ENCODE measurements around the gene PMM1.
"Not testable (repeated sequence)": the region's sequence is repeated elsewhere in the genome, so short reads cannot be mapped to it uniquely, and the experiment has no call there.

The PMM1 gene

GRCh38 chr22:41564563-41564962, 25.1 kb downstream of the PMM1 start:
- no peak for DNase-seq

DNA sequence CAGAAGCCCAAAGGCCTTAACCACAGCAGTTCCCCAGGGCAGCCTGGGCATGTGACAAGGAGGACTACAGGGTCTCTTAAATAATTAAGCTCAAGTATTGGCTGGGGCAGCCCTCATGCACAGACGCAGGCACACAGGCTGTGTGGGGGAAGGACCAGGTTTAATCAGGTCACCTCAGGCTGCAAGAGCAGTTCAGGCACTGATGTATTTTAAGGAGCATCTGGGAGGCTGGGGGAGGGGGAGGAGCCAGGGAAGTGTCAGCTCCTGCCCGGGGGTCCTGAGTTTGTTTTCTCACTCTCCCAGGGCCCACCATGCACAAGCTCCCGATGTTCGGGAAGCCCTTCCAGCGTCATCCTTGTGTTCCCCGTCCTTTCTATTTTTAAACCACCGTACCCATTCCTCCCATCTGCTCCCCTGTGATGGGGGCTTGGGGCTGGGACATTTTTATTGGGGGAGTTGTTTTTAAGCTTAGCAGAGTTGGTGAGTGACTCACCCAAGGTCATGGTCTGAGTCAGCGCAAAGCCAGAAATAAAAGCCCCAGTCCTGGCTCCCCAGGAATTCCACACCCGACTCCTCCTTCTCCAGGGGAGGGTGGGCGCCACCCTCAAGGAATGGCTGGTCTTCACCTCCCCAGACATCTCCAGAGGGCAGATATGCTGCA, 26.5 kb downstream of the PMM1 start:
- peak in 1 of 51 donors; percentile 20 for DNase-seq

DNA sequence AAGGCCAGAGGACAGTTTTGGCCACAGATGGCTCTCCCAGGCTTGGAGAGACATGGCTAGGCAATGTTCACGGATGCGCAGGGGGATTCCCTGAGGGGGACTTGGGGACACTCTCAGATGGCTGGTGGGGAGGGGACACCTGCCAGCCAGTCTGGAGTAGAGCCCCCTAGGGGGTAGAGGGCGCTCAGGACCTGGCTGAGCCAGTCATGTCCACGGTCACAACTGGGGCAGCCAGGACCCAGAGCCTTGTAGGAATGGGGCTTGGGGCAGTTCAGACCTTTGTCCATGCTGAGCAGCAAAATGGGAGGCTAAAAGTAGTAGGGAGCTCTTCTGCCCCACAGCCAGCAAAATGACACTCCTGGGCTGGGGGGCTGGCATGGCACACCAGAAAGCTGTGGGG, 27.2 kb downstream of the PMM1 start:
- DNase-seq: no peak

- DNase-seq: no peak
Measured at GRCh38 chr22:41561788-41562187, 27.9 kb downstream of the PMM1 start.

DNA sequence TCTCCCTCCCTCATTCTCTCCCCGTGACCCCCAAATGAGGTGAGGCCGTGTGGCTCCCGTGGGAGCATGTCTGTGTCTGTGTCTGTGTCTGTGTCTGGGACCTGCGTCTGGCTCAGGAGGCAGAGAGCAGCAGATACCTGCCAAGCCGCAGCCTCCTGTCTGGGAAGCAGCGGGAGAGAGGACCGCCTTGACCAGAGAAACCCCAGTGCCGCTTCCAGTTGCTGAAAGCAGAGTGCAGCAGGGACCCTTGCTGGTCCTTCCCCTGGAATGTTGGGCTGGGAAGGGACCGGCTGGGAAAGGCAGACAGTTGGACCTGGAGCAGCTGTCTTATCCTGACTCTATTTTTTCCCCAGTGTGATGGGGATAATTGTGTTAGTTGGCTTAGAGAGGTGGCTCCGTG, 28.3 kb downstream of the PMM1 start:
- DNase-seq: peak in 1 of 51 donors; percentile 55

DNA sequence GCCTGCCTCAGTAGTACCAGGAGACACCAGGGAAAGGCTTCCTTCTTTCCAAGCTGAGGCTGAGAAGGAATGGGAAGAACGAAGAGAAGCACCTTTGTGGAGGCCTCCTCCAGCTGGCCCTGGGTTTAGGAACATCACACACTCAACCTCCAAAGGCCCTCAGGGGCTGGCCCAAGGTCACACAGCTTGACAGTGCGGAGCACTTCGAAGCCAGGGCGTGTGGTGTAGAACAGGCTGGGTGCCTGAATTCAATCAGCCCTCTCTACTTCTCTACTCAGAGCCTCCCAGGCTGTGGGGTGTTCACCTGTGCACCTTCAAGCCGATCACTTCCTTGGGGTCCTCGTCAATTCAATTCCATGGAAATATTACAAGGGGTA, 29.6 kb downstream of the PMM1 start:
- DNase-seq: no peak

GRCh38 chr22:41558241-41558630, 31.4 kb downstream of the PMM1 start:
- DNase-seq: not testable (repeated sequence)

DNA sequence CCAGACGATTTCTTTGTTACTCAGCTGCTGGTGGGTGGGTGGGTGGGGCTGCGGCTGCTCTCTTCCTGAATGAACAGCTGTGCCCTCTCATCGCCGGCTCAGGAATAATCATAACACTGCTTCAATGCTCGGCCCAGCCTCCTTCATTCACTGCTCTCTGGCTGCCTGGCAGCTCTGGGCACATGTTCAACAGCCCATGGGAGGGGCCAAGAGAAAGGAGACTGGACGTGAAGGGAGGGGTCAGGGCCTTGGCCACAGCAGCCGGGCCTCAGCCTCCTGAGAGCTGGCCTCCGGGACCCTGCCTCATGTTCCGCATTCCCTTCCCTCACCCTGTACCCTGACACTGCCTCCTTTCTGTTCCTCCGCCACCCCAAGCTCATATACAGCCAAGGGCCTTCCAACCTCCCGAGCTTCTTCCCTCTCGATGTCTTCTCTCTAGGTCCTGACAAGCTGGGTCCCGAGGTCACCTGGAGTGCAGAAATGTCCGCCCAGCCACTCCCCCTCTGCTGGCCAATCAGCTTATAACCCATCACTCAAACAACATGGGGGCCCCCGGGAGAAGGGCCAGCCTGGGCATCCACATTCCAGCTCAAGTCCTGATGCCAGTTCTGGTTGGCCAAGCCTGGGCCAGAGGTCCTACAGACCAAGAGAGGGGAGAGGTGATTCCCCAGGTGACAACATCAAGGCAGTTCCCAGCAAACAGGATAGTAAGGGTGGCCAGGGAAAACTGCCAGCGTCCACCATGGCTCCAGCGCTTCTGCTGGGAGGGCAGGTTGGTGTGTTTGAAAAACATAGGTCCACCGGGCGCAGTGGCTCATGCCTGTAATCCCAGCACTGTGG, 32.0 kb downstream of the PMM1 start:
- DNase-seq: peak in 38 of 51 donors; percentile 28 to 84 (median 66)

- no peak for DNase-seq
Measured at GRCh38 chr22:41556561-41556960, 33.1 kb downstream of the PMM1 start.

GRCh38 chr22:41555325-41555982, 34.2 kb downstream of the PMM1 start:
- peak in 7 of 51 donors; percentile 24 to 57 (median 32) for DNase-seq

DNA sequence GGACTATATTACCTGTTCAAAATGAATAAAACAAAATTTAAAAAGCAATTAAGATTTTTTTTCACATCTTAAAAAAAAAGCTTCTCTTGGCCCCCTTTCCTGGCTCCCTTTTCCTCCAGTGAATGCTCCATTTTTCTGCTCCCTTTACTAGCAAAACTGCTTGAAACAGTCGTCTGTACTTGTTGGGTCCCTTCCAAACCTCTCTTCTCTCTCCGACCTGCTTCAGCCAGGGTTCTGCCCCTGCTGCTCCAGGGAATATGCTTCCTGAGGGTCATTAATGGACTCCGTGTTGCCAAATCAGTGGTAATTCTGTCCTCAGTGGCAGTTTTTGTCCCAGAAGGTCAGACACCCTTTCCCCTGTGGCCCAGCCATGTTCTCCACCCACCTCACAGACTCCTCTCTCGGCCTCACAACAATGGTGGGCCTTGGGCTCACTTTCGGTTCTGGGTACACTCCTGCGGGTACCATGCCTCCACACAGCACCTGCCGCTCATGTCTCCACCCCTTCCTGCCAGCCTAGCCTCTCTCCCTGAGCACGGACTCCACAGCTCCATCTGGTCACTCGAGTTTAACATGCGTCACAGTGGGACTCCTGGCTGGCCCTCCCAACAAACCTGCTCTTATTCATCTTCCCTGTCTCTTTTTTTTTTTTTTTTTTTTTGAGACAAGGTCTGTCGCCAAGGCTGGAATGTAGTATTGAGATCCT, 37.6 kb downstream of the PMM1 start:
- DNase-seq: peak in 1 of 51 donors; percentile 23

GRCh38 chr22:41550952-41551491, 38.6 kb downstream of the PMM1 start:
- no peak for DNase-seq

DNA sequence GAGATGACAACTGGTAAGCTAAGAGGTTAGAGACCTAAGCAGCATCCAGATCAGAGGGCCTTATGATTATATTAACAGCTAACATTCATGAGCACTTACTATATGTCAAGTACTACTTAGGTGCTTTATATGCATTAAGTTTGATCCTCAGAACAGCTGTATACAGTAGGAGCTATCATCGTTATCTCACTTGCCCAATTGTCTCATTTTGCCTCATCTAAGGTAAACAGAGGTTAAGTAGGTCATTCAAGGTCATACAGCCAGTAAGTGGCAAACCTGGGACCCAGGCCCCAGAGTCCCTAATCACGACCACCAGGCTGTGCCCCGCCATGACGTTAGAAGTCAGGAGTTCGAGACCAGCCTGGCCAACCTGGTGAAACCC, 40.8 kb downstream of the PMM1 start:
- DNase-seq: no peak

DNA sequence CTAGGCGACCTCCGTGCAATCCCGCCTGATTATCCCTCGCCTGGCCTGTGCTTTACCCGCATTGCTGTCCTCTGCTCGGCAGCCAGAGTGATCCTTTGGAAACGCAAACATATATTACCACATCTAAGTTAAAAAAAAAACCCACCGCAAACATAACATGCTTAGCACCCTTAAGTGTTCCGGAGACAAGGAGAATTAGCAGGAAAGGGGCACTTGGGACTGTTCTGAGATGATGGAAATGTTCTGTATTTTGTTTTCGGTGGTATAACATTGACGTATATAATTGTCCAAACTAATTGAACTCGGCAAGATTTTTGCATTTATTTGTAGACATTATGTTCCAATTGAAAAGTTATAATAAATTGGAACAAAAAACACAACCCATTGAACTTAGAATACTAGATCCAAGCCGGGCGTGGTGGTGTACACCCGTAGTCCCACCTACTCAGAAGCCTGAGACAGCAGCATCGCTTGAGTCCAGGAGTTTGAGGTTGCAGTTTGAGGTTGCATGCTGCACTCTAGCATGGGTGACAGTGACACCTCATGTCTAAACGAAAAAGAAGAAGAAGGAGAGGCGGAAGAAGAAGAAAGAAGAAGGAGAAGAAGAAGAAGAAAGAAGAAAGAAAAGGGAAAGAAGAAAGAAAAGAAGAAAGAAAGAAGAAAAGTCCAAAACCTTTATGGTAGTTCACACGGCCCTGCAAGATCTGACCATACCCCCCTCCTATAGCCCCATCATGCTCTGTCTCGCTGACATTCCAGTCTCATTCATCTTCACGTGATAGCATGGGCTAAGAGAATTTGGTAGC, 44.8 kb downstream of the PMM1 start:
- no peak for DNase-seq

- peak; percentile 71 to 99 (median 95) for DNase-seq
Measured at GRCh38 chr22:41543854-41544670, 45.6 kb downstream of the PMM1 start, which contains the start of gene POLR3H. Gene POLR3H (minus strand): TSS chr22:41544470. CDS start chr22:41544101, 369 bp downstream.

DNA sequence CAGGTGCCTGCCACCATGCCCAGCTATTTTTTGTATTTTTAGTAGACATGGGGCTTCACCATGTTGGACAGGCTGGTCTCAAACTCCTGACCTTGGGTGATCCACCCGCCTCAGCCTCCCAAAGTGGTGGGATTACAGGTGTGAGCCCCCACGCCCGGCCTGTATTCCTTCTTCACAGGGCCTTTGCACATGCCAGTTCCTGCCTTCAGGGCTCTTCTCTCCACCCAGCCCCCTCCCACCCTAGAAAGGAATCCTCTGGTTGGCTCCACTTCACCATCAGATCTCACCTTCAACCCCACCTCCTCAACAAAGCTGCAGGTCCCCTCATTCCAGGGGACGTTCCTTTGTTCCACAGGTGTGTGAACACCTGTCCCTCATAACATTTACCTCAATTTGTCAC, 47.4 kb downstream of the PMM1 start:
- no peak for DNase-seq

DNA sequence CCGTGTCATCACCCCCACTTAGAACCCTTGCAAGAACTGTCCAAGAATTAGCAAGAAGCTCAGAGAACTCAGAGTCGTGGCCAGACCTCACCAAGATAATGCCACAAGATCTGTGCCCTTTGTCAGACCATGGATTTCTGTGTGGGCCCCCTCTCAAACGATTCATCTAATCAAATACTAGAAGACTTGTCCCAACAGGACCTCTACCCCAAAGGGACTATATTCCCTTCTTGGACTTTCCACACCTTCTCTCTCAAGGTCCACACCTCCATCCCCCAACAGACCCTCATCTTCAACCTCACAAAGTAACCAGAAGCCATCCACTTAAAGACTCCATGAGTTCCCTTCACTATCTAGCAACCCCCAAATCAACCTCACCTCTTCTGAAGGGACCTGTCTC, 48.2 kb downstream of the PMM1 start:
- no peak for DNase-seq

DNA sequence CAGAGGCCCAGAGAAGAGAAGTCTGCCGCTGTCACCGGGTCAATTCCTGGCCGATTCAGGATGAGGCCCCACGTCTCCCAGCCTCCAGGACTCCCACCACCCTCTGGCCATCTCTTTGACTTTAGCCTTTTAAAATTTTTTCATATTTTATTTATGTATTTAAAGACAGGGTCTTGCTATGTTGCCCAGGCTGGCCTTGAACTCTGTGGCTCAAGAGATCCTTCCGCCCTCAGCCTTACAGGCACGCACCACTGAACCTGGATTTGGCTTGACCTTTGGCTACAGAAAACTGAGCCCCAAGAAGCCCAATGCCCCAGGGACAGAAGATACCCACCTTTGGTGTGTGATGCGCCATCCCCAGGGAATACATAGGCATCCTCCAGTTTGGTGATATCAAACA, 49.3 kb downstream of the PMM1 start:
- no peak for DNase-seq

GRCh38 chr22:41540006-41540315, 49.7 kb downstream of the PMM1 start:
- no peak for DNase-seq

Data from hypothalamus (tissue), 51 donors.